Effector memory CD8-positive, alpha-beta T cell (primary cell): ENCODE results near the gene PSMB1.
A peak's percentile ranks its signal among the peaks of the same experiment; 100 is the strongest.
"Not testable (repeated sequence)": the region's sequence is repeated elsewhere in the genome, so short reads cannot be mapped to it uniquely, and the experiment has no call there.

Experiments used
- ATAC-seq: fragments of 150-1000 bp; cut with Tn5 transposase; replicated peaks from 2 replicates; pipeline ENCODE4 v1.10.0; 2021; ENCODE audit warnings: mild to moderate bottlenecking, moderate library complexity
- DNase-seq, 3 experiments: peaks; one replicate each; pipeline ENCODE4 v3.0.0; 2021
- H3K27ac Mint-ChIP-seq, 2 donors: one replicate each; pipeline ENCODE4 v1.8.0; 2022; ENCODE audit warnings: mild to moderate bottlenecking in 2 of 2, mixed read lengths in 2 of 2, moderate library complexity in 2 of 2
- H3K27me3 Mint-ChIP-seq, 2 donors: one replicate each; pipeline ENCODE4 v1.8.0; 2022; ENCODE audit warnings: mixed read lengths in 2 of 2
- H3K36me3 Mint-ChIP-seq: one replicate; pipeline ENCODE4 v1.8.0; 2022; ENCODE audit warnings: mild to moderate bottlenecking, moderate library complexity, mixed read lengths; ENCODE audit not compliant: insufficient read depth
- H3K4me1 Mint-ChIP-seq, 2 donors: one replicate each; pipeline ENCODE4 v1.8.0; 2022; ENCODE audit warnings: low read depth in 2 of 2, mixed read lengths in 2 of 2
- H3K4me3 Mint-ChIP-seq, 2 donors: one replicate each; pipeline ENCODE4 v1.8.0; 2022; ENCODE audit warnings: mild to moderate bottlenecking in 2 of 2, mixed read lengths in 2 of 2, moderate library complexity in 2 of 2
- H3K9me3 Mint-ChIP-seq, 2 donors: one replicate each; pipeline ENCODE4 v1.8.0; 2022; ENCODE audit warnings: mixed read lengths in 2 of 2

Gene PSMB1

DNA sequence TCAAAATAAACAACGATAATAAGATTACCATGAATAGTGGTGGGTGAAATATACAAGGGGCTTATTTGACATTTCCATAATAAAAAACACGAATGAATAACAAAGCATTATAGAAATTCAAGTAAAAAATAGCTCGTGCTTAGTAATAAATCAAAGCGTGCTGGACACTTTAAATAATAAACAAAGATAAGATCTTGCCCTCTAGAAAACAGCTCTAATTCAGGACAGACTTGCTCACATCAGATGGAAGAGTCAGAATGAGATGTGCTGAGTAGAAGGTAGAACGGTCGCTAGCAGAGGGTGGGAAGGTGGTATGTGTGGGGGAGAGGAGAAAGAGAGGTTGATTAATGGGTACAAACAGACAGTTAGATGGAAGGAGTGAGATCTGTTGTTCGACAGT lies 27.3 kb downstream of the PSMB1 start:
- H3K9me3 Mint-ChIP-seq, result no peaks in the 10 kb centered on the region
- no peaks in the 10 kb centered on the region for H3K36me3 Mint-ChIP-seq
- peaks cover 3 to 8% of the 10 kb centered on the region in 2 donors for H3K27me3 Mint-ChIP-seq
- no peak overlapping the region for H3K4me3 Mint-ChIP-seq
- peaks cover 7 to 8% of the 10 kb centered on the region in 2 donors for H3K4me1 Mint-ChIP-seq
- ATAC-seq (no peak), DNase-seq (no peak)
- H3K27ac Mint-ChIP-seq, result no peak overlapping the region

DNA sequence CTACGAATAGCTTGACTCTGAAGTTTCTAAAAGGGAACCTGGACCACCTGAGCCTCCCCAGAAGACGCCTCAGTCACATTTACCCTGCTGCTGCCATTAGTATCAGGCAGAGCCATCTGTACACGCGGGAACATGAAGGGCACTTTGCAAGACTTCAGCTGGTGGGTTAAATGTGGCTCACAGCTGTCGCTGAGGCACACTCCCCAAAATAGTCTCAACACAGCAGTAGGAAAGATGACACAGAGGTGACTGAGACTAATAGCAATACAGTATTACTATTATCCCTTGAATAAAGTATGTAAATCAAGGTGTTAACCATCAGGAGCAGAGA lies 29.0 kb downstream of the PSMB1 start:
- H3K9me3 Mint-ChIP-seq, result no peaks in the 10 kb centered on the region
- peaks cover 7 to 8% of the 10 kb centered on the region in 2 donors for H3K4me1 Mint-ChIP-seq
- no peak overlapping the region for H3K27ac Mint-ChIP-seq
- DNase-seq (no peak), ATAC-seq (no peak)
- no peak overlapping the region for H3K4me3 Mint-ChIP-seq
- peaks cover 19 to 24% of the 10 kb centered on the region in 2 donors for H3K27me3 Mint-ChIP-seq
- H3K36me3 Mint-ChIP-seq, result no peaks in the 10 kb centered on the region

DNA sequence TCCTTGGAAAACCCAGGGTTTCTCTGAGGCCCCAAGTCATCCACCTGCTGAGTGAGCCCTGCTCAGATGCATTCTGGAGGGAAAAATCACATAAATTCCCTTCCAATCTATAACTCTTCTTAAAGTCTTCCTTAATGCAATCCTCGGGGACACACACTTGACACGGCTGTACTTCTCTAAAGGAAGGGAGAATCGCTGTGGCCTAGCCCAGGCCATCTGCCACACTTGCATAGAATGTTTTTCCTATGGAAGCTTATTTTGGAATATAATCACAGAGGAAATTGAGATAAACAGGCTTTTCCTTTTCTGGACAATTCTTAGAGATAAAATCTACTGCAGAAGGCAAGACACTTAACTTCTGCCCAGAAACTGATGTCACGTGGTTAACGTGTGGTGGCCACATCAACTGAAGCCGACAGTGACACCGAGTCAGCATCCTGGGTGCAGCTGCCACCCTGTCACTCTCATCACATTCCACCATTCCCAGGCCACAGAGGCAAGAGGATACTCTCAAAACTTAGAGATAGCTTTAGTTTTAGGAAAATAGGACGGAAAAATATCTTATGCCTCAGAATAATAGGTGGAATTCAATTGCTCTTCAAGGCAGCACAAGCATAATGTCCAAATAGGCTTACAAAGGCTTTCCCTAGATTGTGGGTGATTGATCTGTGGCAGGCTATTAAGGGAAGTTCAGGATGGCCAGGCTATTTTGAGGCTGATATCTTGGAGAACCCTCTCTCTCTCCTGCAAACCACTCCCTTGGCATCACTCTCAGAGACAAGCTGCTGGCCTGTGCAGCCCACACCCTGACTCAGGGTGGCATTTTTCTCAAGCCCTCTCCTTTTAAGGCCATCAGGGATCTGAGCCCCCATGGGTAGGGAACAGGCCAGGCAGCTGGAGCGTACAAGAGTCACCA lies 29.6 kb downstream of the PSMB1 start:
- ATAC-seq, result peak; percentile 56
- H3K27me3 Mint-ChIP-seq, result peaks cover 25 to 30% of the 10 kb centered on the region in 2 donors
- H3K9me3 Mint-ChIP-seq, result no peaks in the 10 kb centered on the region
- no peak overlapping the region for H3K4me3 Mint-ChIP-seq
- H3K36me3 Mint-ChIP-seq, result no peaks in the 10 kb centered on the region
- peak; percentile 4 to 21 (median 7) for DNase-seq
- H3K27ac Mint-ChIP-seq, result no peak overlapping the region
- H3K4me1 Mint-ChIP-seq, result peaks cover 7 to 8% of the 10 kb centered on the region in 2 donors

DNA sequence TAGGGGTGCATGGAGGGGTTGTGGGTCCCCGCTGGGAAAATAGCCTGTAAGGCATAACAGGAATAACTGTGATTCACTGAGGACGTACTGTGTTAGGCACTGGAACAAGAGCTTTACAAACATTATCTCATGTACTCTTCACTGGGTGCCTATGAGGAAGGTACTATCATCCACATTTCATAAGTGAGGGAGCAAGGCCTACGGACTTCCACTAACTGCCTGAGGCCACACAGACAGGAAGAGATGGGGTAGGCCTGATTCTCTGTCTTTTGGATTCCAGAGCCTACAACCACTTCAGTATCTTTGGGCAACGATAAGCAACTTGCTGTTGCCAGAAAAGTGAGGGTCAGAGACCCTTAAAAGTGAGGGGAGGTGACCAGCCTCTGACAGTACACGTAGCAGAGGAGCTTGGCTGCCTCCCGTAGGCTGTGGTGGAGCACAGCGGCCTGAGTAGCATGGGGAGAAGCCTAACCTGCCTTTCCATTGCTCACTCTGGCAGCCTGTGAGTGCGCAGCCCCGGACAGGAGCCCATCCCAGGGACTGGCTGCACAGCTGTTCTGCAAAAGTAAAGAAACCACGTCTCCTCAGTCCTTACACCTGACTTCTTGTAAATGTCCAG lies 30.4 kb downstream of the PSMB1 start:
- DNase-seq (no peak), ATAC-seq (no peak)
- Mint-ChIP-seq H3K4me3 (no peak overlapping the region), H3K4me1 (peaks cover 7 to 8% of the 10 kb centered on the region in 2 donors), H3K27me3 (peaks cover 34 to 38% of the 10 kb centered on the region in 2 donors), H3K9me3 (no peaks in the 10 kb centered on the region), H3K36me3 (no peaks in the 10 kb centered on the region), H3K27ac (no peak overlapping the region)

DNA sequence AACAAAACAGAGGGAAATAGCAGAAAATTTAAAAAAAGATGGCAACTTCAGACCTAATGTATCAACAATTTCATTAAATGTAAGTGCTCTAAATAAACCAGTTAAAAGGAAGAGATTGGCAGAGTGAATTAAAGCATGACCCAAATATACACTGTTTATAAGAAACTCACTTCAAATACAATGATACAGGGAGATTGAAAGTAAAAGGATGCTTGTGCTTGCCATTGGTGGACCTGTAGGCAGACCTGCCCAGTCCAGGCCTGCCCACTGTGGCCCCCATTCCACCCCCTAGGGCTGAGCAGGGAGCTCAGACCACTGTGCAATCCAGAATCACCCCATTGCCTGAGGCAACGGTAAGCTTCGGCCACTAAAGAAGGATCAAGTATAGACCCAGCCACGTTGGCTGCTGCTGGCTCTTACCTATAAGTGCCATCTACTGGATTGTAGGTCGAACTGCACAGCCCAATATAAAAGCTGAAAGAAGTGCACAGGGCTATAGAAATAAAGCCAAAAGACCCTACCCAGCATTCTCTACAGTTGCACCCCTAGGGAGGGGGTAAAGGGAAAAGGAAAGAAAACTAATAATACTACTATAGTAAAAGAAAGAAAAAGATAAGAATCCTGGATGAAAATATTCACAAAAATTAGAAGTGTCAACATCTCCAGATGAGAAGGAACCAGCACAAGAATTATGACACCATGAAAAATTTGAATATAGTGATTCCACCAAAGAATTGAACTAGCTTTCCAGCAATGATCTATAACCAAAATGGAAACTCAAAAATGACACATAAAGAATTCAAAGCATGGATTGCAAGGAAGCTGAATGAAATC lies 36.1 kb downstream of the PSMB1 start:
- Mint-ChIP-seq H3K9me3 (no peaks in the 10 kb centered on the region), H3K4me1 (peaks cover 0 to 5% of the 10 kb centered on the region in 2 donors), H3K27ac (no peak overlapping the region), H3K27me3 (peaks cover 53 to 57% of the 10 kb centered on the region in 2 donors), H3K36me3 (no peaks in the 10 kb centered on the region), H3K4me3 (peak overlapping the region in 1 of 2 donors; percentile 2)
- ATAC-seq (peak; percentile 93), DNase-seq (peak; percentile 24 to 39 (median 27))

DNA sequence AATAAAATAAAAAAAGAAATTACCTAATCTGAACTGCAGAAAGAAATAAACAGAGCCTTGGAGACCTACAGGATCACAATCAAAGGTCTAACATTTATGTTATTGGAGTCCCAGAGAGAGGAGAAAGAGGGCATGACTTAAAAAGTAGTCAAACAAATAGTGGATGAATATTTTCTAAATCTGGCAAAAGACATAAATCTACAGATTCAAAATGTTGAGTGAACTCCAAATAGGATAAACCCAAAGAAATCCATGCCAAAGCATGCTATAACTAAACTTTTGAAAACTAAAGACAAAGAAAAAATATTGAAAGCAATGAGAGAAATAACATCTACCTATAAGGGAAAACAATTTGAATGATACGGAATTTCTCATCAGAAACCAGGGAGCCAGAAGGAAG lies 38.2 kb downstream of the PSMB1 start:
- DNase-seq, result no peak
- Mint-ChIP-seq H3K27me3 (peaks cover 56 to 59% of the 10 kb centered on the region in 2 donors), H3K4me3 (no peak overlapping the region), H3K36me3 (no peaks in the 10 kb centered on the region), H3K27ac (no peak overlapping the region), H3K9me3 (no peaks in the 10 kb centered on the region), H3K4me1 (peaks cover 0 to 5% of the 10 kb centered on the region in 2 donors)
- no peak for ATAC-seq

DNA sequence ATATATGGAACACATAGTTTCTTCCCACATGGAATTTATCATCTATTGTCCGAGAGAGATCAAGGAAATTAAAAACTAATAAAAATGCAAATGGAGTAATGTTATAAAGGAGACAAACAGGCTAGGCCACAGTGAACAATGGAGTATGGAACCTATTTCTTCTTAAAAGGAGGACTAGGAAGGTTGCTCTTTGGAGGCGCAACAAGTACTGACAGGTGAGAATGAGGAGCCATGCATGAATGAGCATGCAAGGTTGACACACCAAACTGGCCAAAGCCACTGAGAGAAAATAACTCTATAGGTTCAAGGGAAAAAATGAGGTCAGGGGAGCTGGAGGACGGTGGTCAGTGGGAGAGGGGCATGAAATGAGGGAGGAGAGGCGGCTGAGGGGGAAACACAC lies 40.9 kb downstream of the PSMB1 start:
- Mint-ChIP-seq H3K4me3 (no peak overlapping the region), H3K4me1 (peaks cover 0 to 5% of the 10 kb centered on the region in 2 donors), H3K27ac (no peak overlapping the region), H3K36me3 (no peaks in the 10 kb centered on the region), H3K9me3 (no peaks in the 10 kb centered on the region), H3K27me3 (peaks cover 36 to 41% of the 10 kb centered on the region in 2 donors)
- DNase-seq (no peak), ATAC-seq (no peak)

DNA sequence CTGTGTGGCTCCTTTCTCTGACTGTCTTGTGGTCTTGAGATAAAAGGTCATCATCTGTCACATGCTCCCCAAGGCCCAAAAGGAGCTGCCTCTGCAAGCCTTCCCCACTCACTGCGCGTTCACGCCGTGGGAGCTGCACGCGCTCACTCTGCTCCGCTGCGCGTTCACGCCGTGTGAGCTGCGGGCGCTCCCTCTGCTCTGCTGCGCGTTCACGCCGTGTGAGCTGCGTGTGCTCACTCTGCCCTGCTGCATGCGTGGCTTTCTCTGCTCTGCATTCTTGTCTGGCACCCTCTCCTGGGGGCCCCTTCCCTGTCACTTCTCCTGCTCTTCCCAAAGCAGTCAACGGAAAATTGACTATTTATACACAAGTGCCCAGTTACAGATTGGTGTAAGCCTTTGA lies 42.5 kb downstream of the PSMB1 start:
- no peaks in the 10 kb centered on the region for H3K36me3 Mint-ChIP-seq
- peaks cover 44 to 52% of the 10 kb centered on the region in 2 donors for H3K27me3 Mint-ChIP-seq
- H3K9me3 Mint-ChIP-seq, result no peaks in the 10 kb centered on the region
- ATAC-seq (no peak), DNase-seq (no peak)
- H3K4me3 Mint-ChIP-seq, result no peak overlapping the region
- H3K4me1 Mint-ChIP-seq, result no peaks in the 10 kb centered on the region
- H3K27ac Mint-ChIP-seq, result no peak overlapping the region

DNA sequence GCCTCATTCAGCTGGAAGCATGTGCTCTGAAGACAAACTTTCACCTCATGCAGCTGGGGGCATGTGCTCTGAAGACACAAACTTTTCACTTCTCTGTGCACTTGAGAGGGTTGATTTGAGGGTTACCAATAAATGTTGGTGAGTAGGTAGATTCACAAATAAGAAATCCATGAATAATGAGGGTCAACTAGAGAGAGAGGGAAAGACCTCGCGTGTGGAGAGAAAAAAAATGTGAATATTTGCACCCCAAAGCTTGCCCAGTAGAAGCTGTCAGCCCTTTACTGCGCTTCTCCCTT lies 43.4 kb downstream of the PSMB1 start:
- H3K27ac Mint-ChIP-seq, result no peak overlapping the region

DNA sequence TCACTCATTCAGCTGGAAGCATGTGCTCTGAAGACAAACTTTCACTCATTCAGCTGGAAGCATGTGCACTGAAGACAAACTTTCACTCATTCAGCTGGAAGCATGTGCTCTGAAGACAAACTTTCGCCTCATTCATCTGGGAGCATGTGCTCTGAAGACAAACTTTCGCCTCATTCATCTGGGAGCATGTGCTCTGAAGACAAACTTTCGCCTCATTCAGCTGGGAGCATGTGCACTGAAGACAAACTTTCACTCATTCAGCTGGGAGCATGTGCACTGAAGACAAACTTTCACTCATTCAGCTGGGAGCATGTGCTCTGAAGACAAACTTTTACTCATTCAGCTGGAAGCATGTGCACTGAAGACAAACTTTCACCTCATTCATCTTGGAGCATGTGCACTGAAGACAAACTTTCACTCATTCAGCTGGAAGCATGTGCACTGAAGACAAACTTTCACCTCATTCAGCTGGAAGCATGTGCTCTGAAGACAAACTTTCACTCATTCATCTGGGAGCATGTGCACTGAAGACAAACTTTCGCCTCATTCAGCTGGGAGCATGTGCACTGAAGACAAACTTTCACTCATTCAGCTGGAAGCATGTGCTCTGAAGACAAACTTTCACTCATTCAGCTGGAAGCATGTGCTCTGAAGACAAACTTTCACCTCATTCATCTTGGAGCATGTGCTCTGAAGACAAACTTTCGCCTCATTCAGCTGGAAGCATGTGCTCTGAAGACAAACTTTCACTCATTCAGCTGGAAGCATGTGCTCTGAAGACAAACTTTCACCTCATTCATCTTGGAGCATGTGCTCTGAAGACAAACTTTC lies 44.0 kb downstream of the PSMB1 start:
- not testable (repeated sequence) for H3K4me3 Mint-ChIP-seq, DNase-seq, ATAC-seq, H3K4me1 Mint-ChIP-seq, H3K27ac Mint-ChIP-seq, H3K36me3 Mint-ChIP-seq, H3K9me3 Mint-ChIP-seq
- H3K27me3 Mint-ChIP-seq, result peaks cover 53 to 65% of the 10 kb centered on the region in 2 donors

More for the DNA sequence above, 43.4 kb downstream of the PSMB1 start:
- H3K27me3 Mint-ChIP-seq, result peaks cover 53 to 60% of the 10 kb centered on the region in 2 donors
- no peak for DNase-seq
- H3K9me3 Mint-ChIP-seq, result no peaks in the 10 kb centered on the region
- no peaks in the 10 kb centered on the region for H3K4me1 Mint-ChIP-seq
- ATAC-seq, result no peak
- no peak overlapping the region for H3K4me3 Mint-ChIP-seq
- no peaks in the 10 kb centered on the region for H3K36me3 Mint-ChIP-seq

DNA sequence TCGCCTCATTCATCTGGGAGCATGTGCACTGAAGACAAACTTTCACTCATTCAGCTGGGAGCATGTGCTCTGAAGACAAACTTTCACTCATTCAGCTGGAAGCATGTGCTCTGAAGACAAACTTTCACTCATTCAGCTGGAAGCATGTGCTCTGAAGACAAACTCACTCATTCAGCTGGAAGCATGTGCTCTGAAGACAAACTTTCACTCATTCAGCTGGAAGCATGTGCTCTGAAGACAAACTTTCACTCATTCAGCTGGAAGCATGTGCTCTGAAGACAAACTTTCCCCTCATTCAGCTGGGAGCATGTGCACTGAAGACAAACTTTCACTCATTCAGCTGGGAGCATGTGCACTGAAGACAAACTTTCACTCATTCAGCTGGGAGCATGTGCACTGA lies 44.8 kb downstream of the PSMB1 start:
- not testable (repeated sequence) for H3K4me1 Mint-ChIP-seq, DNase-seq, H3K4me3 Mint-ChIP-seq, H3K36me3 Mint-ChIP-seq, ATAC-seq, H3K9me3 Mint-ChIP-seq, H3K27ac Mint-ChIP-seq
- H3K27me3 Mint-ChIP-seq, result peaks cover 53 to 67% of the 10 kb centered on the region in 2 donors

DNA sequence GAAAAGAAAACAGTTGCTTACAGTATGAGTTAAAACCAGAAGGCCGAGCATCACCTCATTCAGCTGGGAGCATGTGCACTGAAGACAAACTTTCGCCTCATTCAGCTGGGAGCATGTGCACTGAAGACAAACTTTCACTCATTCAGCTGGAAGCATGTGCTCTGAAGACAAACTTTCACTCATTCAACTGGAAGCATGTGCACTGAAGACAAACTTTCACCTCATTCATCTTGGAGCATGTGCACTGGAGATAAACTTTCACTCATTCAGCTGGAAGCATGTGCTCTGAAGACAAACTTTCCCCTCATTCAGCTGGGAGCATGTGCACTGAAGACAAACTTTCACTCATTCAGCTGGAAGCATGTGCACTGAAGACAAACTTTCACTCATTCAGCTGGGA lies 45.4 kb downstream of the PSMB1 start:
- H3K36me3 Mint-ChIP-seq, H3K4me1 Mint-ChIP-seq, ATAC-seq, H3K4me3 Mint-ChIP-seq, H3K9me3 Mint-ChIP-seq, DNase-seq, H3K27ac Mint-ChIP-seq: not testable (repeated sequence)
- peaks cover 53 to 67% of the 10 kb centered on the region in 2 donors for H3K27me3 Mint-ChIP-seq

DNA sequence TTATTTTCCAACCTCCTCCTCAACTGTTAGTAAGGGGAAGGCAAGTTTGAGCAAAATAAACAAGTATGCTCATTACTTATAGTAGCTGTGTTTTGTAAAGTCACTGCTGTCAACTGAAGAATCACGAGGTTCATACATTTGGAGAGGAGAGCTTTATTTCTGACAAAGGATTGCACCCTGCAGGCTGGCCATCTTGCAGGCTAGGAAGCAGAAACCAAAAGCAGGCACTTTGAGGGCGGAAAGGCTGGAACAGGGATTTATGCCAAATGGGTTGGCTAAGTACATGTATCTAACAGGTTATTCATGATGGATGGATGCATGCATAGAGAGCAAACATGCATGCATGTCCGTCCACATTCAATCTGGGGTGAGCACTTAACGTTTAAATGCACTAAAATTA lies 46.7 kb downstream of the PSMB1 start:
- no peak overlapping the region for H3K27ac Mint-ChIP-seq
- H3K36me3 Mint-ChIP-seq, result peaks cover 2% of the 10 kb centered on the region
- H3K4me3 Mint-ChIP-seq, result no peak overlapping the region
- no peak for ATAC-seq
- peaks cover 53 to 69% of the 10 kb centered on the region in 2 donors for H3K27me3 Mint-ChIP-seq
- H3K9me3 Mint-ChIP-seq, result peaks cover 0 to 10% of the 10 kb centered on the region in 2 donors
- H3K4me1 Mint-ChIP-seq, result no peaks in the 10 kb centered on the region
- DNase-seq, result no peak
